Activated gamma-delta T cell treated with Interleukin-2 at 50 U/mL for 16 hours (primary cell): ENCODE measurements around the gene TMEM39A.
A peak's percentile ranks its signal among the peaks of the same experiment; 100 is the strongest.

Experiments used
- DNase-seq: peaks from one replicate; pipeline ENCODE4 v3.0.0-alpha.2; 2020

The TMEM39A gene, protein sequence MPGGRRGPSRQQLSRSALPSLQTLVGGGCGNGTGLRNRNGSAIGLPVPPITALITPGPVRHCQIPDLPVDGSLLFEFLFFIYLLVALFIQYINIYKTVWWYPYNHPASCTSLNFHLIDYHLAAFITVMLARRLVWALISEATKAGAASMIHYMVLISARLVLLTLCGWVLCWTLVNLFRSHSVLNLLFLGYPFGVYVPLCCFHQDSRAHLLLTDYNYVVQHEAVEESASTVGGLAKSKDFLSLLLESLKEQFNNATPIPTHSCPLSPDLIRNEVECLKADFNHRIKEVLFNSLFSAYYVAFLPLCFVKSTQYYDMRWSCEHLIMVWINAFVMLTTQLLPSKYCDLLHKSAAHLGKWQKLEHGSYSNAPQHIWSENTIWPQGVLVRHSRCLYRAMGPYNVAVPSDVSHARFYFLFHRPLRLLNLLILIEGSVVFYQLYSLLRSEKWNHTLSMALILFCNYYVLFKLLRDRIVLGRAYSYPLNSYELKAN

GRCh38 chr3:119463171-119464169, at the start of gene TMEM39A:
TSS of gene TMEM39A (minus strand) at chr3:119463615. CDS start at chr3:119462074, 1,541 bp downstream.
- peak; percentile 98 for DNase-seq

DNA sequence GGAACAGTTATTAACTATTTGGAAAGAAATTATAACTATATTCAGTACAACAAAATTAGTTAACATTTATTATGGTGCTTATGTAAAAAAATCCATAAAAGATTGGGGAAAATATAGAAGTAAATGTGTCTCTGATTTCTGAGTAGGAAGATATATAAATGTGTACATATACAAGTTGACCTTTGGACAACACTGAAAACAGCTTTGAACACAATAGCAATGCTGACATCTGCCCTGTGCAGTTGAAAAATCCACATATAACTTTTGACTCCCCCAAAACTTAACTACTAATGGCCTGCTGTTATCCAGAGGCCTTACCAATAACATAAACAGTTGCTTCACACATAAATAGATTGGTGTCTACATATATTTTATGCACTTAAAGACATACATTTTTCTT, 47.3 kb upstream of the TMEM39A start:
- no peak for DNase-seq

DNA sequence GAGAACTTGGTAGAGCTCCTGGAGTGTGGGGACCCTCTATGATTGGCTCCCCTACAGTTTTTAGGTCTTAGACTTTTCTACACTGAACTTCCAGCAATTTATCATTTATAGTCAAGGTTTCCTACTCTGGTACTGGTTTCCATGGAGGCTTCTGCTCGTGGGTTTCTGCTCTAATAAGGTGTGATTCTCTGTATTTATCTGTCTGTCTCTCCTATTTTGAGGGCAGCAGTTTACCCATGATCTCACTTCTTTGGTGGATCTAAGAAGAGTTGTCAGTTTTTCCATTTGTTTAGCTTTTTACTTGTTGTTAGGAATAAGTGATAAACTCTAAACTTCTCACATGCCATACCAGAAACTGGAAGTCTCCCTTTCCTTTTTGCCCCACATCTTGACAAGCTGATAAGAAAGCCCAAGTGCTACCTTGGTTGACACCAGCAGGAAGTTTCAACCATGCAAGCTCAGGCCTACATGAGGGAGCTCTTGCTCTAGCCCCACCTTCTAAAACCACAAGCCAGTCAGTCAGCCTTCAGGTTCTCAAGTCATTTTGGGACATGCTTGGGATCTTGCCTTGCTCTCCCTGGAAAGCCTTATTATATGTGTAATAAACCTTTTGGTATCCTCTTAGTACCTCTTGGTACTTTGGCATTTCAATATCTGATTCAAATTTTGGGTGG, 44.9 kb upstream of the TMEM39A start:
- DNase-seq = no peak

DNA sequence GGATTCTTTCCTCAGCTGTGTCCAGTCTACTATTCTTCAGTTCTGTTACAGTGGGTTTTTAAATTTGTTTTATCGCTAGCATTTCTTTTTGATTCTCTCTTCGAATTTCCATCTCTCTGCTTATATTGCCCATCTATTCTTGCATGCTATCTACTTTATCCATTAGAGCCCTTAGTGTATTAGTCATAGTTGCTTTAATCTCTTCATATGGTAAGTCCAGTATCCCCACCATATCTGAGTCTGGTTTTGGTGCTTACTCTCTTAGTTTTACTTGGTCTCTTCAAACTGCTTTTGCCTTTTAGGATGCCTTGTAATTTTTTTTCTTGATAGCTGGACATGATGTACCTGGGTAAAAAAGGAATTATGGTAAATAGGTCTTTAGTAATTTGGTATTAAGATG, 44.0 kb upstream of the TMEM39A start:
- no peak for DNase-seq

DNA sequence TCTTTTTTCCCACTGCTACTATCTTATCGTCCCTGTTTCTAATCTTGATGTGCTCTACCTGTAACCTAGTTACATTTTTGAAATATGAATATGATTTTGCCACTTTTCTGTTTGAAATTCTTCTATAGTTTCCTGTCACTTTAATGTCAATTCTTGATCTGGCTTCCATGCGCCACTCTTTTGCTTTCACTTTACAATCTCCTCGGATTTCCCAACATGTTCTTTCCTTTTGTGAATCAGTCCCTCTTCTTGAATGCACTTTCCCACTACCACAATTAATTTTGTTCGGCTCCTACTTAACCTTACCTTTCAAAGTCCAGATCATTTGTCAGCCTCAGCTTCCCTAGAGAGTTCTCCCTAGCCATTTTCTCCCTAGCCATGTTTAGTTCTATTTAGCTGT, 43.2 kb upstream of the TMEM39A start:
- no peak for DNase-seq

DNA sequence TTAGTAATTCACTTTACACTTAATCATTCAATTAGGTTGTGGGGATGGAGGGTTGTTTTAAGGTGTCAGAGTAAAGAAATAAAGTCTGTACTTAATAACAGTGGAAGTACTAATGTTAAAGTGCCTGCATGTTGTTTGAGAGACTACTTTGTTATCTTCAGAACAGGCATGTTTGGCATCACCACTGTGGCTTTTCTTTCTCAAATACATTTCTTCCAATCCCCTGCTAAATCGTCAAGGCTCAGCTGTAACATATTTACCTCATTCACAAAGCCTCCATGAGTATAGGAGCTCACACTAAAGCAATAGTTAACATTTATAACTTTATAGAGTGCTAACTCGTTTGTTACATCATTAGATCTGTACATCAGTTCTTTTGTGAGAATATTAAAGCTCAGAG, 37.5 kb upstream of the TMEM39A start:
- no peak for DNase-seq

GRCh38 chr3:119500265-119500664, 36.9 kb upstream of the TMEM39A start:
- no peak for DNase-seq

GRCh38 chr3:119498186-119499011, 35.0 kb upstream of the TMEM39A start, which contains the start of gene TIMMDC1:
TSS of gene TIMMDC1 (plus strand) at chr3:119498547. CDS start at chr3:119498734, 187 bp downstream.
- DNase-seq = peak; percentile 97

GRCh38 chr3:119497820-119498185, 34.4 kb upstream of the TMEM39A start:
- DNase-seq = no peak

DNA sequence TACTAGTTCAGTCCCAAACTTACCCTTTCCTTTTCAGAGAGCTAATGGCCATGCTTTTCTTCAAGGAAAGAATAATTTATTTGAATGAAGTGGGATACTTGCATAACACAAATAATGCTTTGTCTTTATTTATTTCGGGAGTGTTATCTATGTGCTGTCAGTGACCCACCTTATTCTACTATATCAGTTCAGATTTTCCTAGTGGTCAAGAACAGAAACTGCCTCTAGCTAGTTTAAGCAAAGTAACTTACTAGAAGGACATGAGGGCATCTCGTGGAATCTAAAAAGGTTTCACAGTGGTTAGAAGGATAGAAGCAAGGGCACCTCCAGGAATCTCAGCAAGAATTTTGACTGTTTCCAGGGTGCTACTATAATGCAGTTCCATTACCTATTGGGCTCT, 31.2 kb upstream of the TMEM39A start:
- no peak for DNase-seq

DNA sequence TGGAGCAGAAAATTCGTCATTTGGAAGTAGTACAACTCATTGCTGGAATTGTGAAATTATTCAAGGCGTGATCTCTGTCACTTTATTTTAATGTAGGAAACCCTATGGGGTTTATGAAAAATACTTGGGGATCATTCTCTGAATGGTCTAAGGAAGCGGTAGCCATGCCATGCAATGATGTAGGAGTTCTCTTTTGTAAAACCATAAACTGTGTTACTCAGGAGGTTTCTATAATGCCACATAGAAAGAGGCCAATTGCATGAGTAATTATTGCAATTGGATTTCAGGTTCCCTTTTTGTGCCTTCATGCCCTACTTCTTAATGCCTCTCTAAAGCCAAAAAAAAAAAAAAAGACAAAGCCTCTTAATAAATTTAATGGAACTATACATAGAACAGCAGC, 29.4 kb upstream of the TMEM39A start:
- no peak for DNase-seq

- DNase-seq = no peak
Observed at GRCh38 chr3:119492128-119492527, 28.7 kb upstream of the TMEM39A start.

- DNase-seq = no peak
Observed at GRCh38 chr3:119490153-119490552, 26.7 kb upstream of the TMEM39A start.

DNA sequence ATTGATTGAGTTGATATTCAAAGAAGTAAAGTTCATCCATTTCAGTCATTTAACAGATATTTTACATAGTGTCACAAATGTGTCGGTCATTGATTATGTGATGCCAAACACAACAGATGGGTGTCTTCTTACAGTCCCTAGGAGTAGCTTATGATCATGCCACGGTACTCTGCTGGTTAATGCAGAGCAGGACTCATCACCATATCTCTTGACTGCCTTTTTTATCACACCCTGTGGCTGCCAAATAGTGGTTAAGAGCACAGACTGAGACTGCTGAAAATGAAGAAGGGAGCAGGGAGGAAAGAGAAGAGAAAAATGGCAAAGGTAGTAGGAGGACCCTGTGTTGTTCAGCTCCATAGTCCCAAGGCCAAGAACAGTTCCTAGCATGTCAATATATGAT, 22.1 kb upstream of the TMEM39A start:
- no peak for DNase-seq

DNA sequence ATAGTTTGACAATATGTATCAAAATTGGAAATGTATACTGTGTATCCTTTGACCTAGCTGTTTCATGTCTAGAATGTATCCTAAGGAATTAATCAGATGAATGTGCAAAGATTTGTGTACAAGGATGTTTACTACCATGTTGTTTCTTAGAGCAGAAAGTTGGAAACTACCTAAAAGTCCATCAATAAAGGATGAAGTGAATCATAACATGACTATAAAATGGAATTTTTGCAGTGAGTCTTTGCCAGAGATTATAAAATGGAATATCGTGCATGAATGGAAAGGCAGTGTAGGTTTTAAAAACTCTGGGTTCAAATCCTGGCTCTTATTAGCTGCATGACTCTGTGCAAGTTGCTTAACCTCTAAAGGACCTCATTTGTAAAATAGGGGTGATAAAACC, 19.7 kb upstream of the TMEM39A start:
- no peak for DNase-seq

DNA sequence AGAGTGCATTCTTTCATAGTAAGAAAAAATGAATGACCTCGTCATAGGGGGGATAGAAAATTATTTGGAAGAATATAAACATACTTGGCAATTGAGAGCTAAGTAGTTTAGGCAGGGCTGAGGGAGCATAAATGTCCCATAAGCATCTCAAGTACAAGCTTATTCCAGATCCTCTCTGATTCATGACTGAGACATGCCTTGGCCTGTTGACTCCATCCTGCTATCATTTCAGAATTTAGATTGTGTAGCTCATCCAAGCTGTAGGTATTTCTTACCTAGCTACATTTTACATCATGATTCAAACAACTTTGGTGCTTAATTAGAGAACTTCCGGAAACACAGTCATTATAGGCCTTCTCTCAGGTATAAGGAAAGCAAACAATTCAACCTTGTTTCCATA, 17.7 kb upstream of the TMEM39A start:
- no peak for DNase-seq

DNA sequence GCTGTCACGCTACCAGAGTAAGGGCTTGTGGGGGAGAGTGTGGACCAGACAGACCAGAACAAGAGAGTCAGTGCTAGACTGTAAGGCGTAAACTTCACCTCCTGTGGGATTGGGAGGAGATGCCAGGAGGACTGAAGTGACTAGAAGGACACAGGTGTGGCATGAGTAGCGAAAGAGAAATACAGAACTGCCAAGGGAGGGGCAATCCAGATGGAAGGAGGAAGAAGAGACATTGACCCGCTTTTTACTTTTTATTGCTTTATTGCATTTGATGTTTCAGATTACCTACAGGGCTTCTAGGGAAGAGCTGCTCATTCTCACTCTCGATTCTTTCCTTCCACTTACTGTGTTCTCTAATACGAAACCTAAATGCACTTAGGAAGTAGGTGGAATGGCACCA, 7.5 kb upstream of the TMEM39A start:
- DNase-seq = no peak

DNA sequence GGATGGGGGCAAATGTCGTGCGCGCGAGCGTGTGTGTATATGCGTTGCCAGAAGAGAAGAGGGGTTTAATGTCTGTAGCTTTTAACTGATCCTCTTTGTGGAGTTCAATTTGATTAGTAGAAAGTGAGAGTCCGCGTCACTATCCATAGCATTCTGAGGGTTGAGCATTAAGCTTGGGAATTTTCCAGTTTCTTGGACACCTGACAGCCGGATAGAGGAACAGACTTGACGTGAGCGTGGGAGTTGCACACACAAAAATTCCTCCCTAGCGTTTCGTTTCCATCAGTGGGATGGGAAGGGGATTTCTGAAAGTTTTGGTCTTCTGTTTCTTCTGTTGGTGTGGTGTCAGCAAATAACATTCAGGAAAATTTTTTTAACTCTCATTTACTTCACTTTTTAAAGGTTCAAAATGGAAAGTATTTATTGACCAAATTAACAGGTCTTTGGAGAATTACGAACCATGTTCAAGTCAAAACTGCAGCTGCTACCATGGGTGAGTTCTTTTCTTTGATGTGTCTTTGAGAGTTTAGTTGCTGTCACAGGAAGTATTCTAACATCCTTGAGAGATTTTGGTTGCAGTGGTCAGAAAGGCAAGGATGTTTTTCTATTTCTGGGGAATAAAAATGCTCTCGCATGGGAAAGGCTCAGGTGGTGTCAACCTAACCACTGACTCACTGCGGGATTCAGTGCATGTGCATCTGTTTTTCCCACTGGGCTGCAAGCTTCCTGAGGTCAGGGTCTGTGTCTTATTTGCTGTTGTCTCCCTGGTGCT, 6.2 kb upstream of the TMEM39A start:
- no peak for DNase-seq

DNA sequence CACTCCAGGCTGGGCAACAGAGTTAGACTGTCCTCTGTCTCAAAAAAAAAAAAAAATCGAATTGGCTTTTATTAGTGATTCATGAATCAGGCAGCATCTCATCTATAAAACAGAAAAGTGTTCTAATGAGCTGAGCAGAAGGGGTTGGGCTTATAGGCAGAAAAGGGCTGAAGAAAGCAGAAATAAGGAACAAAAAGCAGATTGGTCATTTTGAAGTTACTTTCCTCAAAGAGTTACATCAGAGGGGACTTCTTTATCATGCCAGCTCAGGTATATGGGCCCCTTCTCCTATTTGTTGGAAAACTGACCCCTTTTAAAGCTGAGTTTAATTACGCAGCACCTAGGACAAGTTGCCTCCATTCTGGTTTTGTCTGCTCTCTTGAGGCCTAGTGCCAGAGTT, 4.6 kb upstream of the TMEM39A start:
- DNase-seq = no peak

GRCh38 chr3:119457246-119457645, 6.2 kb downstream of the TMEM39A start:
- DNase-seq = no peak

GRCh38 chr3:119456469-119456868, 6.9 kb downstream of the TMEM39A start:
- DNase-seq = no peak
